ENCODE data around the gene CCDC24. TPM values are rescaled to one million over a fixed set of nuclear protein-coding genes. Genes with fewer than 3 reads are reported as not detected.
A peak's percentile ranks its signal among the peaks of the same experiment; 100 is the strongest.

Gene CCDC24
- total and polyA plus RNA-seq, 5 donors, result 1.2 to 2.8 (median 2.3) TPM

DNA sequence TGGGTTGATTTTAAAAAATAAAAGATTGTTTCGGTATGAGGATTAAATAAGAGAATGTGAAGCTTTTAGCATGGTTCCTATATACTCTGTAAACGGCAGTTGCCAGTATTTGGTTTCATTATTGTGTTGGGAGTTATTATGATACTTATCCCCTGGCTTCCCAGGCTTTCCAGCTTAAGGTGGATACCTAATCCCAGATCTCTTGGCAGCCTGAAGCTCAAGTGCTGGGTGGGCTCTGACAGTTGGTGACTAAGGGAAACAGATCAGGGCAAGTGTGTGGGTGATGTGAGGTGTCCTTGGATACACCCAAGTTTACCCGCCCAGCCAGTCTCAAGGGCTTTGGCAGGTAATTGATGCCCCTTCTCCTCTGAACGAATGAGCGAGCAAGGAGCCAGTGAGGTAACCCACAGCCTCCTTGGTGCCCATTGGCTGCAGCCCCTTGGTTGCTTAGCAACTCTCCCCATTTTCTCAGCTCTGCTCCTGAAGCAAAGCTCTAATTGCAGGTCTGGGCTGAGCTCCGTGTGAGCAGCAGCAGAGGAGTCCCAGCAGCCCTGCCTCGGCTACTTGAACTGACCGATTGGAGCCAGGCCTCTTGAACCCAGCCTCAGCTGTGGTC lies 38.6 kb upstream of the CCDC24 start:
- 71% methylated on average over 8 of the region's 8 CpGs for WGBS
- no peak for ATAC-seq
- Histone ChIP-seq H3K27me3 (ENCODE audit: control insufficient read depth, insufficient read depth) (no peaks in the 10 kb centered on the region), H3K4me1 (ENCODE audit: control insufficient read depth, insufficient read depth, low read length) (no peaks in the 10 kb centered on the region), H3K27ac (ENCODE audit: low read length) (no peak overlapping the region), H3K4me3 (ENCODE audit: low read length) (no peak overlapping the region), H3K9me3 (ENCODE audit: control insufficient read depth, low read length) (no peaks in the 10 kb centered on the region)
- DNase-seq, result no peak
- intact Hi-C loops (cut with DNase I), result no loop called here

DNA sequence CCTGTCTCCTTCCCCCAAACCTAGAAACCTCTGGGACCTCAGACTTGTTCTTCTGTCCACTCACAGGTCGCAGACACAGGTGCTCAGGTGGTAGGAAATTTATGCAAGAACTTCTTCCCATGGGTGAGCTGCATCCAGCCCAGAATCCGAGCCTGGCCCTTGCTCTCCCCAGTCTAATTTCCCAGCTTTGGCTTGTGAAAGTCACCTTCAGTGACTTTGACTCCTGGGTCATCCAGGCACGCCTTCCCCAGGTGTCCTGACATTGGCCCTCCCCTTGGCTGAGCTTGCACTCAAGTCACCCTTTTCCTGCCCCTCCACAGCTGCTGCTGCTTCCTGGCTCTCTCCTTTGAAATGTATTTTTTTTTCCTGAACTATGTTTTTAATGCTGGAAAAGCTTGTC lies 38.0 kb upstream of the CCDC24 start:
- 86% methylated on average over 3 of the region's 3 CpGs for WGBS
- no peaks in the 10 kb centered on the region for H3K9me3 ChIP-seq (ENCODE audit: control insufficient read depth, low read length)
- no peaks in the 10 kb centered on the region for H3K4me1 ChIP-seq (ENCODE audit: control insufficient read depth, insufficient read depth, low read length)
- no peak overlapping the region for H3K4me3 ChIP-seq (ENCODE audit: low read length)
- no peaks in the 10 kb centered on the region for H3K27me3 ChIP-seq (ENCODE audit: control insufficient read depth, insufficient read depth)
- ATAC-seq (no peak), DNase-seq (no peak)
- H3K27ac ChIP-seq (ENCODE audit: low read length), result no peak overlapping the region
- intact Hi-C loops (cut with DNase I), result no loop called here

GRCh38 chr1:43954036-43954435 lies 37.4 kb upstream of the CCDC24 start:
- H3K4me1 ChIP-seq (ENCODE audit: control insufficient read depth, insufficient read depth, low read length), result no peaks in the 10 kb centered on the region
- H3K9me3 ChIP-seq (ENCODE audit: control insufficient read depth, low read length), result no peaks in the 10 kb centered on the region
- 88% methylated on average over 5 of the region's 5 CpGs for WGBS
- ATAC-seq (no peak), DNase-seq (no peak)
- no peaks in the 10 kb centered on the region for H3K27me3 ChIP-seq (ENCODE audit: control insufficient read depth, insufficient read depth)
- intact Hi-C loops (cut with DNase I), result no loop called here
- H3K4me3 ChIP-seq (ENCODE audit: low read length), result no peak overlapping the region
- no peak overlapping the region for H3K27ac ChIP-seq (ENCODE audit: low read length)

DNA sequence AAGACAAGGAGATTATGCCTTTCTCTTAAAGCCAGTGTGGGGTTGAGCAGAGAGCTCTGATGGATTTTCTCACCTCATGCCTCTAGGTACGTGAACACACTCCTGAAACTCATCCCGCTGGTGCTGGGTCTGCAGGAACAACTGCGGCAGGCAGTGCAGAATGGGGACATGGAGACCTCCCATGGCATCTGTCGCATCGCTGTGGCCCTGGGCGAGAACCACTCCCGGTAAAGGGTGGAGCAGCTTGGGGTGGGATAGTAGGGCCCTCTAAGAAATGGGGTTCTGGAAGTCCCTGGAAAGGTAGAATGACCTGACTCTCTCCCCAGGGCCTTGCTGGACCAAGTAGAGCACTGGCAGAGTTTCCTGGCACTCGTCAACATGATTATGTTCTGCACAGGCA lies 35.2 kb upstream of the CCDC24 start:
- Histone ChIP-seq H3K4me1 (ENCODE audit: control insufficient read depth, insufficient read depth, low read length) (no peaks in the 10 kb centered on the region), H3K27me3 (ENCODE audit: control insufficient read depth, insufficient read depth) (no peaks in the 10 kb centered on the region), H3K4me3 (ENCODE audit: low read length) (no peak overlapping the region), H3K9me3 (ENCODE audit: control insufficient read depth, low read length) (no peaks in the 10 kb centered on the region), H3K27ac (ENCODE audit: low read length) (no peak overlapping the region)
- DNase-seq (no peak), ATAC-seq (no peak)
- intact Hi-C loops (cut with DNase I), result no loop called here
- WGBS, result 96% methylated on average over 8 of the region's 8 CpGs

DNA sequence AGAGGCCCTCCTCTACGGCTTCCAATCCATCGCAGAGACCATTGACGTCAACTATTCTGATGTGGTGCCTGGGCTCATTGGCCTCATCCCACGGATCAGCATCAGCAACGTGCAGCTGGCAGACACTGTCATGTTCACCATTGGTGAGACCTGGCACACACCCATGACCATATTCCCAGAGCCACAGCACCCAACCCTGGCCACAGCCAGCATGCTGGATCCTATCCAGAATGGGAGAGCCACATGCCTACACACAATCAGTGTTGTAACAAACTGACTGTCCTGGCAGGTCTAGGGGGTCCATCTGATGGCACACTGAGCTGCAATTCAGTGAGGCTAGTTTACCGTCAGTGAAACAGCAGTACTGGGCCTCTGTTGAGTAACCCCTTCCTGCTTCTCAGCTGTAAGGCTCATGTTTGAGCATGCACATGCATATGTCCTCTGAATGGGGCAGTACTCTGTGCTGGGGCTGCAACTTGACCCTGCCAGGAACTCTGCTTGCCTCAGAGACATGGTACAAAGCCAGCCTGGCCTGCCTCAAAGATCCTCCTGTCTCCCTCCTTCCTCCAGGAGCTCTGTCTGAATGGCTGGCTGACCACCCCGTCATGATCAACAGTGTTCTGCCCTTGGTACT lies 33.9 kb upstream of the CCDC24 start:
- no peak for ATAC-seq
- intact Hi-C loops (cut with DNase I), result no loop called here
- H3K27ac ChIP-seq (ENCODE audit: low read length), result no peak overlapping the region

GRCh38 chr1:43958351-43959255 lies 32.8 kb upstream of the CCDC24 start:
- intact Hi-C loops (cut with DNase I), result no loop called here
- H3K4me1 ChIP-seq (ENCODE audit: control insufficient read depth, insufficient read depth, low read length), result no peaks in the 10 kb centered on the region
- H3K27me3 ChIP-seq (ENCODE audit: control insufficient read depth, insufficient read depth), result no peaks in the 10 kb centered on the region
- no peak overlapping the region for H3K27ac ChIP-seq (ENCODE audit: low read length)
- H3K9me3 ChIP-seq (ENCODE audit: control insufficient read depth, low read length), result no peaks in the 10 kb centered on the region
- no peak for ATAC-seq
- 83% methylated on average over 9 of the region's 9 CpGs for WGBS
- no peak for DNase-seq
- H3K4me3 ChIP-seq (ENCODE audit: low read length), result no peak overlapping the region

More for the DNA sequence above, 33.9 kb upstream of the CCDC24 start:
- Histone ChIP-seq H3K27me3 (ENCODE audit: control insufficient read depth, insufficient read depth) (no peaks in the 10 kb centered on the region), H3K4me1 (ENCODE audit: control insufficient read depth, insufficient read depth, low read length) (no peaks in the 10 kb centered on the region), H3K9me3 (ENCODE audit: control insufficient read depth, low read length) (no peaks in the 10 kb centered on the region), H3K4me3 (ENCODE audit: low read length) (no peak overlapping the region)
- peak in 1 of 3 donors; percentile 39 for DNase-seq
- 84% methylated on average over 7 of the region's 7 CpGs for WGBS

DNA sequence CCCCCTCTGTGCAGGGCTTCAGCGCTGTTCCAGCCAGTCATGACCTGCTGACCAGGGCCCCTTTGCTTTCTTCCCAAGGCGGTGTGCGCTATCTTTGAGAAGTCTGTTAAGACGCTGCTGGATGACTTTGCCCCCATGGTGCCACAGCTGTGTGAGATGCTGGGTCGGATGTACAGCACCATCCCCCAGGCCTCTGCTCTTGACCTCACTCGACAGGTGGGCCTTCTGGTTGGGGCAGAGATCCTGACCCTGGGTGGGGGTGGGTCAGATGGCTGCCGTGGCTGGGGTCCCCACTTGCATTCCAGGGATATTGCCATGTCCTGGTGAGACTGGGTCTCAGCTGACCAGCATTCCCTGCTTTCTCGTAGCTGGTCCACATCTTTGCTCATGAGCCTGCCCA lies 30.6 kb upstream of the CCDC24 start:
- no peak overlapping the region for H3K27ac ChIP-seq (ENCODE audit: low read length)
- H3K27me3 ChIP-seq (ENCODE audit: control insufficient read depth, insufficient read depth), result no peaks in the 10 kb centered on the region
- DNase-seq, result no peak
- WGBS, result 93% methylated on average over 8 of the region's 8 CpGs
- no peak for ATAC-seq
- H3K4me3 ChIP-seq (ENCODE audit: low read length), result no peak overlapping the region
- intact Hi-C loops (cut with DNase I), result no loop called here
- H3K4me1 ChIP-seq (ENCODE audit: control insufficient read depth, insufficient read depth, low read length), result no peaks in the 10 kb centered on the region
- H3K9me3 ChIP-seq (ENCODE audit: control insufficient read depth, low read length), result no peaks in the 10 kb centered on the region

GRCh38 chr1:43961692-43962091 lies 29.7 kb upstream of the CCDC24 start:
- WGBS, result 72% methylated on average over 3 of the region's 3 CpGs
- H3K27ac ChIP-seq (ENCODE audit: low read length), result no peak overlapping the region
- intact Hi-C loops (cut with DNase I), result no loop called here
- no peak overlapping the region for H3K4me3 ChIP-seq (ENCODE audit: low read length)
- H3K9me3 ChIP-seq (ENCODE audit: control insufficient read depth, low read length), result no peaks in the 10 kb centered on the region
- ATAC-seq (no peak), DNase-seq (no peak)
- no peaks in the 10 kb centered on the region for H3K4me1 ChIP-seq (ENCODE audit: control insufficient read depth, insufficient read depth, low read length)
- no peaks in the 10 kb centered on the region for H3K27me3 ChIP-seq (ENCODE audit: control insufficient read depth, insufficient read depth)

DNA sequence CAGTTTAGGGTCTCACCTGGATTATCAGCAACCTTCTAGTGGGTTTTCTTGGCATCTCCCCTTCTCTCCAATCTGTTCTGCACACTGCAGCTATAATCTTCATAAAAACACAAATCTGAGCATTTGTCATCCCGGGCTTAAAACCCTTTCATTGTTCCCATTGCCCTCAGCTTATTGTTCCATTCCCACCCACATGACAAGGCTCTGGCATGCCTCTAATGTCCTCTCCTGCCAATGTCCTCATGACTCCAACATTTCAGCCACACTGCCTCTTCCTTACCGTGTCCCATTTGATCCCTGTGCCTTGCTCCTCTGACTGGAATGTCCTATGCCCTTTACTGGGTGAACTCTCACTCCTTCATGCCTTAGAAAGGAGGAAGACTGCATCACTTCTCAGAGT lies 29.1 kb upstream of the CCDC24 start:
- intact Hi-C loops (cut with DNase I), result no loop called here
- Histone ChIP-seq H3K27me3 (ENCODE audit: control insufficient read depth, insufficient read depth) (no peaks in the 10 kb centered on the region), H3K4me1 (ENCODE audit: control insufficient read depth, insufficient read depth, low read length) (no peaks in the 10 kb centered on the region), H3K27ac (ENCODE audit: low read length) (no peak overlapping the region), H3K4me3 (ENCODE audit: low read length) (no peak overlapping the region), H3K9me3 (ENCODE audit: control insufficient read depth, low read length) (no peaks in the 10 kb centered on the region)
- 83% methylated on average over 2 of the region's 2 CpGs for WGBS
- DNase-seq, result no peak
- ATAC-seq, result no peak

- ATAC-seq, result no peak
- intact Hi-C loops (cut with DNase I), result no loop called here
Observed at GRCh38 chr1:43963006-43963405, 28.4 kb upstream of the CCDC24 start.

GRCh38 chr1:43963890-43964289 lies 27.5 kb upstream of the CCDC24 start:
- WGBS, result 59% methylated on average over 5 of the region's 5 CpGs
- no peak for DNase-seq
- no peaks in the 10 kb centered on the region for H3K9me3 ChIP-seq (ENCODE audit: control insufficient read depth, low read length)
- intact Hi-C loops (cut with DNase I), result no loop called here
- ATAC-seq, result no peak
- H3K27me3 ChIP-seq (ENCODE audit: control insufficient read depth, insufficient read depth), result no peaks in the 10 kb centered on the region
- no peaks in the 10 kb centered on the region for H3K4me1 ChIP-seq (ENCODE audit: control insufficient read depth, insufficient read depth, low read length)
- no peak overlapping the region for H3K27ac ChIP-seq (ENCODE audit: low read length)
- H3K4me3 ChIP-seq (ENCODE audit: low read length), result no peak overlapping the region

More at GRCh38 chr1:43963006-43963405, 28.4 kb upstream of the CCDC24 start:
- no peaks in the 10 kb centered on the region for H3K4me1 ChIP-seq (ENCODE audit: control insufficient read depth, insufficient read depth, low read length)
- H3K27ac ChIP-seq (ENCODE audit: low read length), result no peak overlapping the region
- no peak overlapping the region for H3K4me3 ChIP-seq (ENCODE audit: low read length)
- no peak for DNase-seq
- 87% methylated on average over 3 of the region's 3 CpGs for WGBS
- no peaks in the 10 kb centered on the region for H3K9me3 ChIP-seq (ENCODE audit: control insufficient read depth, low read length)
- H3K27me3 ChIP-seq (ENCODE audit: control insufficient read depth, insufficient read depth), result no peaks in the 10 kb centered on the region

Data from right cardiac atrium (tissue), 5 donors.